GM12864 (cell line): ENCODE results near the gene ATP5MC2.

Source experiments
- DNase-seq: peaks from one replicate; pipeline ENCODE4 v3.0.0-alpha.2; 2011; ENCODE audit warnings: low read depth
- H3K4me3 ChIP-seq: 2 replicates; pipeline ENCODE4 v1.5.1; 2011; ENCODE audit warnings: mild to moderate bottlenecking, low read depth, low read length, control low read depth
- CTCF ChIP-seq: IDR thresholded peaks from 2 replicates; pipeline ENCODE4 v1.5.1; 2011; ENCODE audit warnings: low read depth, mild to moderate bottlenecking, moderate library complexity, low read length, control low read depth, inconsistent platforms; ENCODE audit errors: missing control alignments

Gene ATP5MC2

GRCh38 chr12:53701518-53702264 lies 25.8 kb upstream of the ATP5MC2 start:
- peak; percentile 97 for TF ChIP-seq CTCF
- no peak overlapping the region for H3K4me3 ChIP-seq
- DNase-seq = peak; percentile 12

- DNase-seq = no peak
- H3K4me3 ChIP-seq = no peak overlapping the region
- TF ChIP-seq CTCF = no peak
Measured at GRCh38 chr12:53700567-53700966, 24.7 kb upstream of the ATP5MC2 start.

- no peak overlapping the region for H3K4me3 ChIP-seq
- DNase-seq = no peak
- TF ChIP-seq CTCF = no peak
Measured at GRCh38 chr12:53699678-53700025, 23.8 kb upstream of the ATP5MC2 start.

- no peak overlapping the region for H3K4me3 ChIP-seq
- no peak for TF ChIP-seq CTCF
- no peak for DNase-seq
Measured at GRCh38 chr12:53698948-53699677, 23.2 kb upstream of the ATP5MC2 start.

GRCh38 chr12:53696655-53697331 lies 20.9 kb upstream of the ATP5MC2 start:
- no peak for TF ChIP-seq CTCF
- no peak overlapping the region for H3K4me3 ChIP-seq
- no peak for DNase-seq

- TF ChIP-seq CTCF = no peak
- no peak overlapping the region for H3K4me3 ChIP-seq
- DNase-seq = peak; percentile 21
Measured at GRCh38 chr12:53696285-53696654, 20.4 kb upstream of the ATP5MC2 start.
